ENCODE results near the gene AUTS2. TPM values are rescaled to one million over a fixed set of nuclear protein-coding genes. Genes with fewer than 3 reads are reported as not detected.

Gene AUTS2
- total RNA-seq, 1 donor from 2014 or later = 119 TPM

- no peak for DNase-seq (ENCODE audit: low spot score)
Observed at GRCh38 chr7:70492625-70493024, 894.4 kb downstream of the AUTS2 start.

- no peak for DNase-seq (ENCODE audit: low spot score)
Observed at GRCh38 chr7:70494225-70495032, 896.2 kb downstream of the AUTS2 start.

GRCh38 chr7:70495033-70495376 is 896.7 kb downstream of the AUTS2 start:
- no peak for DNase-seq (ENCODE audit: low spot score)

- DNase-seq (ENCODE audit: low spot score) = no peak
Observed at GRCh38 chr7:70497793-70498192, 899.5 kb downstream of the AUTS2 start.

- DNase-seq (ENCODE audit: low spot score) = no peak
Observed at GRCh38 chr7:70498232-70498992, 900.1 kb downstream of the AUTS2 start.

- no peak for DNase-seq (ENCODE audit: low spot score)
Observed at GRCh38 chr7:70500261-70500660, 902.0 kb downstream of the AUTS2 start.

- no peak for DNase-seq (ENCODE audit: low spot score)
Observed at GRCh38 chr7:70502117-70502863, 904.0 kb downstream of the AUTS2 start.

GRCh38 chr7:70504254-70504653 is 906.0 kb downstream of the AUTS2 start:
- DNase-seq (ENCODE audit: low spot score) = no peak

- DNase-seq (ENCODE audit: low spot score) = no peak
Observed at GRCh38 chr7:70505468-70505867, 907.2 kb downstream of the AUTS2 start.

GRCh38 chr7:70505886-70506285 is 907.6 kb downstream of the AUTS2 start:
- DNase-seq (ENCODE audit: low spot score) = no peak

- DNase-seq (ENCODE audit: low spot score) = no peak
Observed at GRCh38 chr7:70506434-70506833, 908.2 kb downstream of the AUTS2 start.

- no peak for DNase-seq (ENCODE audit: low spot score)
Observed at GRCh38 chr7:70512144-70512543, 913.9 kb downstream of the AUTS2 start.

- DNase-seq (ENCODE audit: low spot score) = no peak
Observed at GRCh38 chr7:70512761-70513160, 914.5 kb downstream of the AUTS2 start.

GRCh38 chr7:70520611-70521010 is 922.3 kb downstream of the AUTS2 start:
- no peak for DNase-seq (ENCODE audit: low spot score)

GRCh38 chr7:70523249-70523988 is 925.1 kb downstream of the AUTS2 start:
- DNase-seq (ENCODE audit: low spot score) = no peak

- no peak for DNase-seq (ENCODE audit: low spot score)
Observed at GRCh38 chr7:70523989-70524351, 925.7 kb downstream of the AUTS2 start.

- no peak for DNase-seq (ENCODE audit: low spot score)
Observed at GRCh38 chr7:70525991-70526390, 927.7 kb downstream of the AUTS2 start.

GRCh38 chr7:70527520-70528115 is 929.3 kb downstream of the AUTS2 start:
- no peak for DNase-seq (ENCODE audit: low spot score)

- no peak for DNase-seq (ENCODE audit: low spot score)
Observed at GRCh38 chr7:70529436-70529835, 931.2 kb downstream of the AUTS2 start.

- no peak for DNase-seq (ENCODE audit: low spot score)
Observed at GRCh38 chr7:70529914-70530585, 931.8 kb downstream of the AUTS2 start.

GRCh38 chr7:70533614-70534013 is 935.3 kb downstream of the AUTS2 start:
- DNase-seq (ENCODE audit: low spot score) = no peak
